HepG2 (cell line): ENCODE measurements around the gene CNNM4. TPM values are rescaled to one million over a fixed set of nuclear protein-coding genes. Genes with fewer than 3 reads are reported as not detected.

ENCODE experiments used
- ATF7-NPFF ChIP-seq: sonication (generic); formaldehyde crosslinking; IDR thresholded peaks from 2 replicates; pipeline ENCODE4 v1.8.1; 2023; ENCODE audit warnings: mild to moderate bottlenecking, low read depth, missing genetic modification reagents, moderate library complexity
- BORCS8-MEF2B ChIP-seq: sonication (generic); formaldehyde crosslinking; IDR thresholded peaks from 2 replicates; pipeline ENCODE4 v1.8.0; 2022; ENCODE audit warnings: mild to moderate bottlenecking, missing genetic modification reagents
- CREB1 ChIP-seq, 2 experiments: fragments of 450-650 bp in 1 of 2; IDR thresholded peaks; 2 replicates each; pipeline ENCODE4 v1.6.1; 2016 to 2017; ENCODE audit warnings: control low read depth in 1 of 2, mild to moderate bottlenecking in 1 of 2, missing compliant biosample characterization in 1 of 2, missing genetic modification characterization in 1 of 2
- ELK4 ChIP-seq: sonication (generic); formaldehyde crosslinking; IDR thresholded peaks from 2 replicates; pipeline ENCODE4 v1.9.0; 2021; ENCODE audit warnings: missing genetic modification reagents, borderline replicate concordance
- FOXJ3 ChIP-seq: sonication (generic); formaldehyde crosslinking; IDR thresholded peaks from 2 replicates; pipeline ENCODE4 v1.4.0; 2020; ENCODE audit warnings: missing genetic modification reagents, mild to moderate bottlenecking, borderline replicate concordance
- GABPA ChIP-seq, 2 experiments: IDR thresholded peaks; 2 replicates each; pipeline ENCODE4 v1.6.1; 2011 to 2016; ENCODE audit warnings: low read depth in 2 of 2, low read length in 1 of 2, missing biosample characterization in 1 of 2, missing genetic modification characterization in 1 of 2
- GPBP1L1 ChIP-seq: sonication (generic); formaldehyde crosslinking; IDR thresholded peaks from 2 replicates; pipeline ENCODE4 v1.5.0; 2020; ENCODE audit warnings: mild to moderate bottlenecking, missing genetic modification reagents
- MIER3 ChIP-seq: IDR thresholded peaks from 2 replicates; pipeline ENCODE4 v1.6.1; 2016; ENCODE audit warnings: missing compliant biosample characterization, borderline replicate concordance
- NR3C1 ChIP-seq: sonication (generic); formaldehyde crosslinking; IDR thresholded peaks from 2 replicates; pipeline ENCODE4 v1.4.0; 2020; ENCODE audit warnings: missing genetic modification reagents
- SKI ChIP-seq: fragments of 450-650 bp; IDR thresholded peaks from one replicate; pipeline ENCODE4 v1.6.1; 2018; ENCODE audit warnings: mild to moderate bottlenecking; ENCODE audit not compliant: partially characterized antibody
- SUZ12 ChIP-seq: fragments of 150-350 bp; IDR thresholded peaks from 2 replicates; pipeline ENCODE4 v1.6.1; 2014; ENCODE audit warnings: low read depth, low read length
- TBX3 ChIP-seq: fragments of 450-650 bp; IDR thresholded peaks from 2 replicates; pipeline ENCODE4 v1.6.1; 2017; ENCODE audit warnings: antibody characterized with exemption, mild to moderate bottlenecking, inconsistent platforms, borderline replicate concordance
- YEATS2 ChIP-seq: sonication (generic); formaldehyde crosslinking; IDR thresholded peaks from 2 replicates; pipeline ENCODE4 v1.4.0; 2020; ENCODE audit warnings: missing genetic modification reagents, borderline replicate concordance
- ZNF460 ChIP-seq: sonication (generic); formaldehyde crosslinking; IDR thresholded peaks from 2 replicates; pipeline ENCODE4 v1.5.1; 2020; ENCODE audit warnings: missing genetic modification reagents, mild to moderate bottlenecking, borderline replicate concordance
- polyA plus RNA-seq, 8 experiments: library from polyadenylated mRNA; depleted of rRNA in 3 of 8; stranded (reverse) in 7 of 8; unstranded in 1 of 8; fragments of >200 nt; fragmentation: Illumina TruSeq in 4 of 8; extraction: Trizol in 4 of 8; gene quantifications; 2 replicates each; pipeline versions ENCODE4 v1.2.1 to v1.2.3, GENCODE V29; 2011 to 2016; ENCODE audit warnings: low read depth in 4 of 8, missing spikeins in 1 of 8, mixed read lengths in 1 of 8; ENCODE audit not compliant: insufficient read depth in 1 of 8
- total RNA-seq, 5 experiments: library from RNA; depleted of rRNA; stranded (reverse); fragments of >200 nt; fragmentation: Illumina TruSeq; extraction: Trizol; gene quantifications; 2 replicates each; pipeline ENCODE4 v1.2.3, GENCODE V29; 2016; ENCODE audit warnings: low read depth in 1 of 5

Gene CNNM4
- total and polyA plus RNA-seq, 2 of the 13 experiments (the other 11 are each of a cell fraction or from before 2014, with no cell fraction given) = 5.9 to 8.4 TPM

- TF ChIP-seq GPBP1L1 (no peak), TBX3 (no peak), BORCS8-MEF2B (CRISPR knock-in tag) (0 out of 2 replicates have a peak, but pooled peaks have one; percentile 47), GABPA (IDR thresholded peaks at IDR 0.05; ENCODE audit: low read depth, low read length) (no peak), GABPA (CRISPR knock-in tag; IDR thresholded peaks at IDR 0.05; ENCODE audit: low read depth) (no peak), FOXJ3 (no peak), SKI (no peak), MIER3 (CRISPR knock-in tag) (no peak), ZNF460 (CRISPR knock-in tag) (no peak; the same call in 1 of the 2 replicates), YEATS2 (no peak; the same call in 1 of the 2 replicates), ATF7-NPFF (CRISPR knock-in tag) (no peak), ELK4 (no peak), SUZ12 (no peak), CREB1 (IDR thresholded peaks at IDR 0.05) (no peak), CREB1 (CRISPR knock-in tag; IDR thresholded peaks at IDR 0.05) (no peak), NR3C1 (CRISPR knock-in tag) (no peak)
Measured at GRCh38 chr2:96810783-96811192, 50.1 kb downstream of the CNNM4 start (continued).
